Stromal cell of bone marrow (primary cell): Measurements from ENCODE around the gene GTPBP4.
"Not testable (repeated sequence)": the region's sequence is repeated elsewhere in the genome, so short reads cannot be mapped to it uniquely, and the experiment has no call there.

ENCODE experiments used
- DNase-seq: peaks from one replicate; pipeline ENCODE4 v3.0.0-alpha.2; 2012; ENCODE audit warnings: low read depth

GTPBP4 gene

GRCh38 chr10:1057106-1057657, 68.9 kb downstream of the GTPBP4 start:
- DNase-seq = no peak

- DNase-seq = no peak
Observed at GRCh38 chr10:1058017-1058416, 69.8 kb downstream of the GTPBP4 start.

- no peak for DNase-seq
Observed at GRCh38 chr10:1059902-1060301, 71.7 kb downstream of the GTPBP4 start.

GRCh38 chr10:1061930-1062774, 73.9 kb downstream of the GTPBP4 start:
- no peak for DNase-seq

GRCh38 chr10:1063232-1063865, 75.1 kb downstream of the GTPBP4 start:
- DNase-seq = no peak

DNA sequence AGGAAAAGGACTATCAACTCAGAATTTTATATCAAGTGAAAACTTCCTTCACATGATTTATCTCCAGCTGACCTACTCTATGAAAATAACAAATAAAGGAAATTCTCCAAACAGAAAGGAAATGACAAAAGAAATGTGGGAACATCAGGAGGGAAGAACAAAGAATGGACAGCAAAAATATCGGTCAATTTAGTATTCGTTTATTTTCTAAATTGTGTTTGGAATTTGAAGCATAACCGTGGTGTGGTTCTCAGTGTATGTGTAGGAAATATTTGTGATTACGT, 76.7 kb downstream of the GTPBP4 start:
- DNase-seq = no peak

GRCh38 chr10:1066734-1067133, 78.5 kb downstream of the GTPBP4 start:
- DNase-seq = not testable (repeated sequence)

GRCh38 chr10:1068380-1069361, 80.4 kb downstream of the GTPBP4 start:
- DNase-seq = no peak
